Measurements from ENCODE around the gene MATR3. TPM values are rescaled to one million over a fixed set of nuclear protein-coding genes. Genes with fewer than 3 reads are reported as not detected.
A peak's percentile ranks its signal among the peaks of the same experiment; 100 is the strongest.

MATR3 gene
- total RNA-seq, 4 donors from 2014 or later = 155 to 222 (median 211) TPM

GRCh38 chr5:139374909-139375308, 81.4 kb downstream of the MATR3 start:
- no peak for ATAC-seq (ENCODE audit: low FRiP score)
- TF ChIP-seq CTCF (IDR thresholded peaks at IDR 0.05) = no peak
- DNase-seq (ENCODE audit: low spot score) = no peak

GRCh38 chr5:139376364-139376763, 82.8 kb downstream of the MATR3 start:
- no peak for DNase-seq (ENCODE audit: low spot score)
- TF ChIP-seq CTCF (IDR thresholded peaks at IDR 0.05) = no peak
- ATAC-seq (ENCODE audit: low FRiP score) = no peak

- ATAC-seq (ENCODE audit: low FRiP score) (no peak), DNase-seq (ENCODE audit: low spot score) (no peak)
- TF ChIP-seq CTCF (IDR thresholded peaks at IDR 0.05) = no peak
Measured at GRCh38 chr5:139377226-139377625, 83.7 kb downstream of the MATR3 start.

- ATAC-seq (ENCODE audit: low FRiP score) (no peak), DNase-seq (ENCODE audit: low spot score) (no peak)
- TF ChIP-seq CTCF (IDR thresholded peaks at IDR 0.05) = no peak
Measured at GRCh38 chr5:139378101-139378825, 84.7 kb downstream of the MATR3 start.

- ATAC-seq (ENCODE audit: low FRiP score) = no peak
- TF ChIP-seq CTCF (IDR thresholded peaks at IDR 0.05) = no peak
- no peak for DNase-seq (ENCODE audit: low spot score)
Measured at GRCh38 chr5:139378941-139379361, 85.4 kb downstream of the MATR3 start.

- no peak for DNase-seq (ENCODE audit: low spot score)
- no peak for ATAC-seq (ENCODE audit: low FRiP score)
- no peak for TF ChIP-seq CTCF (IDR thresholded peaks at IDR 0.05)
Measured at GRCh38 chr5:139379626-139380449, 86.3 kb downstream of the MATR3 start.

Small RNA genes within 50 kb of the gene (small RNA-seq; reads per million reads assigned to genes)
- gene RNA5SP195 (not detected), gene SNORA74A (13.7 reads per million, percentile 90 among the genes with 10 or more reads in this experiment), gene SNORA74D (62.0 reads per million, percentile 96 among the genes with 10 or more reads in this experiment)

Other genes with a start within 250 kb of the MATR3 start
- 10 to 100 TPM; 34.7 to 66.0 (median 38.9) TPM for gene SIL1, start 95.4 kb upstream of the MATR3 start, total RNA-seq
- gene PAIP2, start 48.1 kb downstream of the MATR3 start, total RNA-seq = 100 to 1,000 TPM in 2 of 4 donors, 10 to 100 TPM in 2; 73.1 to 113 (median 103) TPM
- gene SLC23A1, start 89.6 kb downstream of the MATR3 start, total RNA-seq = not detected
- gene MZB1, start 96.2 kb downstream of the MATR3 start, total RNA-seq = 1 to 10 TPM; 1.1 to 7.0 (median 2.9) TPM
- gene PROB1, start 101.4 kb downstream of the MATR3 start, total RNA-seq = 1 to 10 TPM in 2 of 4 donors, under 1 TPM in 2; 0.46 to 2.0 (median 1.2) TPM
- 1 to 10 TPM; 1.8 to 3.3 (median 2.0) TPM for gene SPATA24, start 110.3 kb downstream of the MATR3 start, total RNA-seq
- gene DNAJC18, start 145.8 kb downstream of the MATR3 start, total RNA-seq = 1 to 10 TPM; 6.1 to 7.4 (median 6.5) TPM
- gene ECSCR, start 169.0 kb downstream of the MATR3 start, total RNA-seq = 10 to 100 TPM; 17.9 to 57.4 (median 35.9) TPM
- gene SMIM33, start 177.3 kb downstream of the MATR3 start, total RNA-seq = not detected
- 10 to 100 TPM; 32.8 to 93.3 (median 48.7) TPM for gene STING1, start 189.0 kb downstream of the MATR3 start, total RNA-seq